ENCODE data around the gene SF3B2.

SF3B2 gene

DNA sequence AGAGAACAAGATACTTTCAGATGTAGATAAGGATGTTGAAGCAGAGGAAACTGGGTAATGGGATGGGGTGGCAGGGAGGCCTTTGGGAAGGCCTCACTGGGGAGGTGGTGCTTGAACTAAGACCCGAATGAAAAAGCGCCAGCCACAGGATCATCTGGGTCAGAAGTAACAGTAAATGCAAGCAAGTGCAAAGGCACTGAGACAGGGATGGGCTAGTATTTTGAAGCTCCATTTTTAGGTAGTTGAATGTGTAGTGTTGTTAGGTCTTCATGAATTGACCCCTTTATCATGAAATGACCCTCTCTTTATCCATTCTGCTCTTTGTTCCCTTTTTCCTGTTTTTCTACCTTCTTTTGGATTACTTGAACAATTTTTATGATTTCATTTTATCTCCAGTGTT, 11.7 kb downstream of the SF3B2 start:
- Histone ChIP-seq H3K27ac (no peak overlapping the region), H3K27me3 (no peaks in the 10 kb centered on the region), H3K36me3 (peaks cover 92 to 100% (median 99%) of the 10 kb centered on the region in 11 experiments), H3K9me3 (replicated peaks in 1 of 11) (no peaks in the 10 kb centered on the region), H3K9ac (no peak overlapping the region), H3K4me1 (peaks cover 26 to 40% (median 32%) of the 10 kb centered on the region in 10 experiments), H3K4me3 (no peak overlapping the region), H4K20me1 (peaks cover 28 to 94% (median 75%) of the 10 kb centered on the region in 11 experiments; a peak in 20 of 22 replicates), H3K4me2 (no peak overlapping the region)
- no peak for TF ChIP-seq Cebpa-rat (IDR thresholded peaks at IDR 0.05)

DNA sequence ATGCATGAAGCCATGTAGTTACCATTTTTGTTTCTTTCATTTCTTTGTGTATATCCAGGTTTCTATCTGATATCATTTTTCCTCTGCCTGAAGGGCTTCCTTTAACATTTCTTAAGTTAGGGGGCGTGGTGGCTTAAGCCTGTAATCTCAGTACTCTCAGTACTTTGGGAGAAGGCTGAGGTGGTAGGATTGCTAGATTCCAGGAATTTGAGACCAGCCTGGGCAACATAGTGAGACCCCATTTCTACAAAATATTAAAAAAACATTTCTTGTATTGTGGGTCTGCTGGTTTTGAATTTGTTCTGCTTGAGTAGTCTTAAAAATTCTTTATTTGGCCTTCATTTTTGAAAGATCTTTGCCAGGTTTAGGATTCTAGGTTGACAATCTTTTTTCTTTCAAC, 12.4 kb downstream of the SF3B2 start:
- TF ChIP-seq Cebpa-rat (IDR thresholded peaks at IDR 0.05), result no peak
- peaks cover 33 to 47% (median 39%) of the 10 kb centered on the region in 10 experiments for H3K4me1 ChIP-seq
- no peak overlapping the region for H3K4me3 ChIP-seq
- H4K20me1 ChIP-seq, result peaks cover 28 to 91% (median 68%) of the 10 kb centered on the region in 11 experiments; a peak in 20 of 22 replicates
- peaks cover 85 to 97% (median 95%) of the 10 kb centered on the region in 11 experiments for H3K36me3 ChIP-seq
- no peak overlapping the region for H3K27ac ChIP-seq
- no peak overlapping the region for H3K9ac ChIP-seq
- no peaks in the 10 kb centered on the region for H3K9me3 ChIP-seq (replicated peaks in 1 of 11)
- no peak overlapping the region for H3K4me2 ChIP-seq
- no peaks in the 10 kb centered on the region for H3K27me3 ChIP-seq

DNA sequence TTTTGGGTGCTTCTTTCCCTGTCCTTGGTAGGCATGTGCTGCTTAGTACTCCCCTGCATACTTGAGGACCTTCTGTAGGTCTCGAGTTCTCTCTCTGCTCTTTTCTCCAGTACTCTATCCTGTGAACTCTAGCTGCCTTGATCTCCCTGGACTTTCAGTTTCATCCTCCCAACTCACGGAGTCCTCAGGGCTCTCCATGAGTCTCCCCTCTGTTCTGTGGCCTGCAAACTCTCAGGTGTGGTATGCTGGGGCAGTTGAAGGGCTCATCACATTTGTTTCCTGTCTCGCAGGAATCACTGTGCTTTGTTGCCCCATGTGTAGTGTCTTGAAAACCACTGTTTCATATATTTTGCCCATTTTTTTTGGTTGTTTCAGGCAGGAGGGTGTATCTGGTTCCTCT, 14.6 kb downstream of the SF3B2 start:
- Histone ChIP-seq H3K9ac (peak overlapping the region in 9 of 11 experiments; percentile 6 to 74 (median 42); a peak in 13 of 22 replicates), H3K27me3 (no peaks in the 10 kb centered on the region), H3K36me3 (peaks cover 63 to 75% (median 73%) of the 10 kb centered on the region in 11 experiments), H3K4me2 (peak overlapping the region in 6 of 11 experiments; percentile 7 to 96 (median 64); a peak in 9 of 22 replicates), H3K27ac (peak overlapping the region in 7 of 11 experiments; percentile 8 to 66 (median 36); a peak in 8 of 22 replicates), H3K4me3 (peak overlapping the region in 2 of 10 experiments; percentile 31 to 36; a peak in 3 of 20 replicates), H4K20me1 (peaks cover 28 to 78% (median 56%) of the 10 kb centered on the region in 11 experiments; a peak in 20 of 22 replicates), H3K4me1 (peaks cover 41 to 54% (median 47%) of the 10 kb centered on the region in 10 experiments), H3K9me3 (replicated peaks in 1 of 11) (no peaks in the 10 kb centered on the region)
- TF ChIP-seq Cebpa-rat (IDR thresholded peaks at IDR 0.05), result no peak

DNA sequence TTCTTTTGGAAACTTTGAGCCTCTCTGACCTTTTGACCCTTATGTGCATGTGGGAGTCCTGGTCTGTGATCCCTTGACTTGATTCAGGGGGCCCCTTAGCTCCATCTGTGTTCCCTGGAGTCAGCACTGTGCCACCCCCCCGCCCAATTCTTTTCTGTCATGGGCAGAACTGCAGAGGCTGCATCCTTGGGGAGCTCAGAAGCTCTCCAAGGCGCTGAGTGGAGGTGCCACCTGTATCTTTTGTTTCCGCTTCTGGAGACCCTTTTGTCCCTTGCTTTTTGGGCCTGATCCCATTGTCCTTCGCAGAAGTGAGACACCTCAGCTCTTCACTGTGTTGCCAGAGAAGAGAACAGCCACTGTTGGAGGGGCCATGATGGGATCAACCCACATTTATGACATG, 15.5 kb downstream of the SF3B2 start:
- H3K4me1 ChIP-seq, result peaks cover 49 to 63% (median 56%) of the 10 kb centered on the region in 10 experiments
- TF ChIP-seq Cebpa-rat (IDR thresholded peaks at IDR 0.05), result no peak
- H3K9ac ChIP-seq, result peak overlapping the region in 3 of 11 experiments; percentile 16 to 74 (median 49); a peak in 2 of 22 replicates

DNA sequence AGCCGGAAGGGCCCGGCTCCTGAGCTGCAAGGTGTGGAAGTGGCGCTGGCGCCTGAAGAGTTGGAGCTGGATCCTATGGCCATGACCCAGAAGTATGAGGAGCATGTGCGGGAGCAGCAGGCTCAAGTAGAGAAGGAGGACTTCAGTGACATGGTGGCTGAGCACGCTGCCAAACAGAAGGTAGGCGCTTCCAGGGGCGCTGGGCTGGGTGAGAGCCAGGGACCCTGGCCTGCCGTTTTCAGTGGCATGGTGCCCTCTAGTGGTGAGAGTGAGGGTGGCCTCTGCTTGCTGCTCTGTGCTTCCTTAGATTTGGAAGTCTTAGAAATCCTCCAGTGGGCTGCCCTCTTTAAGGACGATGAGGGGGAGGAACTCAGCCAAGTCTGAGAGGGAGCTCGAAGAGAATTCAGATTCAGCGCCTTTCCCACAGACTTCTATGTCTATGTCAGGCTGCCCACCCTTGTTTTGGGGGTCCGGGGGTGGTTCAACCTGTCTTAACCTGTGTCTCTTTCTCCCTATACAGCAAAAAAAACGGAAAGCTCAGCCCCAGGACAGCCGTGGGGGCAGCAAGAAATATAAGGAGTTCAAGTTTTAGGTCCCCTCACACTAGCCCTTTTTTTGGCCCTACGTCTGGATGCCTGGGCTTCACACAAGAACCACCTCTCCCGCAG, 16.1 kb downstream of the SF3B2 start:
- H3K9me3 ChIP-seq (replicated peaks in 1 of 11), result no peaks in the 10 kb centered on the region
- H3K4me1 ChIP-seq, result peaks cover 53 to 69% (median 61%) of the 10 kb centered on the region in 10 experiments
- TF ChIP-seq Cebpa-rat (IDR thresholded peaks at IDR 0.05), result no peak
- no peaks in the 10 kb centered on the region for H3K27me3 ChIP-seq
- H3K27ac ChIP-seq, result peak overlapping the region; percentile 82 to 96 (median 92)
- peak overlapping the region in 7 of 10 experiments; percentile 83 to 95 (median 90); a peak in 6 of 20 replicates for H3K4me3 ChIP-seq
- H4K20me1 ChIP-seq, result peaks cover 30 to 84% (median 57%) of the 10 kb centered on the region in 11 experiments; a peak in 19 of 22 replicates
- peaks cover 53 to 69% (median 63%) of the 10 kb centered on the region in 11 experiments for H3K36me3 ChIP-seq
- peak overlapping the region; percentile 88 to 98 (median 94) for H3K4me2 ChIP-seq
- peak overlapping the region; percentile 79 to 94 (median 89); a peak in 21 of 22 replicates for H3K9ac ChIP-seq

More for the DNA sequence above, 15.5 kb downstream of the SF3B2 start:
- Histone ChIP-seq H3K9me3 (replicated peaks in 1 of 11) (no peaks in the 10 kb centered on the region), H3K27me3 (no peaks in the 10 kb centered on the region), H3K4me3 (no peak overlapping the region), H3K4me2 (peak overlapping the region; percentile 29 to 98 (median 94); a peak in 20 of 22 replicates), H3K27ac (peak overlapping the region in 3 of 11 experiments; percentile 57 to 95 (median 91); a peak in 3 of 22 replicates), H3K36me3 (peaks cover 56 to 69% (median 66%) of the 10 kb centered on the region in 11 experiments), H4K20me1 (peaks cover 30 to 84% (median 59%) of the 10 kb centered on the region in 11 experiments; a peak in 20 of 22 replicates)

- TF ChIP-seq Cebpa-rat (IDR thresholded peaks at IDR 0.05), result no peak
- peaks cover 52 to 69% (median 59%) of the 10 kb centered on the region in 11 experiments for H3K36me3 ChIP-seq
- H3K9me3 ChIP-seq (replicated peaks in 1 of 11), result no peaks in the 10 kb centered on the region
- H3K4me1 ChIP-seq, result peaks cover 53 to 64% (median 61%) of the 10 kb centered on the region in 10 experiments
- peak overlapping the region; percentile 79 to 94 (median 89) for H3K9ac ChIP-seq
- H3K4me2 ChIP-seq, result peak overlapping the region; percentile 88 to 98 (median 94)
- peaks cover 22 to 83% (median 53%) of the 10 kb centered on the region in 11 experiments; a peak in 19 of 22 replicates for H4K20me1 ChIP-seq
- H3K27me3 ChIP-seq, result no peaks in the 10 kb centered on the region
- peak overlapping the region; percentile 82 to 96 (median 92) for H3K27ac ChIP-seq
- peak overlapping the region; percentile 78 to 95 (median 91) for H3K4me3 ChIP-seq
Observed at GRCh38 chr11:66068923-66069714, 17.0 kb downstream of the SF3B2 start.

DNA sequence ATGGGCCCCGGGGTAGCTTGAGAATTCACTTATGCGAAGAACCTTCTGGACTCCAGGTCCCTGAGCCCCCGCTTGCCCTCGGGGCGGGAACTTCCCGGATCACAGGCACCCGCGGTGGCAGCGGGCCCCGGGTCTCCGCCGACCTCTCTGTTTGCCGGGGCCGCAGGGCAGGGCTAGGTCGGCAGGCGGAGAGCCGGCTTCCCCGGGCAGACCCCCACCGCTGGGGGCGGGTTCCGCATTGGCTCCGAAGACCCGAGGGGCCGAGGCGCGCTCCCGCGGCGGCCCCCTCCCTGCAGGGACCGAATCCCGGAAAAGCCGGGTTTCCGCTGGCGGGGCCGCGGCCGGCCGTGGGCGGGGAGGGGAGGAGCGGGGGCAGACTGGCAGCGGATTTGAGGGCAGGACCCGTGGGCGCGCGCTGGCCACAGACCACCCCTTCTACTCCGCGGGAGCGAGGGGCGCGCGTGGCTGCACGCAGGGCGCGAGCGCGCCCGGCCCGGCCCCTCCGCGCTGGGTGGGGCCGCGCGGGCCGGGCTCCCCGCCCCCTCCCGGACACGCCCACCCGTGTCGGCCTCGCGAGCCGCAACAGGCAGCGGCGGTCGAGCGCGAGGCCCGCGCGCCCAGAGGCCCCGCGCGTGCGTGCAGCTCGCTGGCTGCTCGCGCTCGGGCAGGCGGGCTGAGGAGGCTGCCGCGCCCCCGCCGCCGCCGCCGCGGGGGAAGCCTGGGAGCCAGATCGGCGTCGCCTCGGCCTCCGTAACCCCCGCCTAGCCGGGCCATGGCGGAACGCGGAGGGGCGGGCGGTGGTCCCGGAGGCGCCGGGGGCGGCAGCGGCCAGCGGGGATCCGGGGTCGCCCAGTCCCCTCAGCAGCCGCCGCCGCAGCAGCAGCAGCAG, 17.8 kb downstream of the SF3B2 start, which contains the start of gene PACS1:
TSS of gene PACS1 (plus strand) at position 558 of the 889 bp plus-strand sequence. CDS start at position 773, 215 bp downstream.
- Histone ChIP-seq H3K9ac (peak within 1 kb of the TSS; percentile 79 to 94 (median 89)), H3K9me3 (replicated peaks in 1 of 11) (no peaks in the 10 kb centered on the region), H3K4me2 (peak within 1 kb of the TSS; percentile 88 to 98 (median 94)), H3K27ac (peak within 1 kb of the TSS; percentile 82 to 96 (median 92)), H3K27me3 (no peaks in the 10 kb centered on the region), H3K4me1 (peaks cover 53 to 64% (median 61%) of the 10 kb centered on the region in 10 experiments), H4K20me1 (peaks cover 22 to 77% (median 48%) of the 10 kb centered on the region in 11 experiments; a peak in 19 of 22 replicates), H3K4me3 (peak within 1 kb of the TSS; percentile 78 to 95 (median 91)), H3K36me3 (peaks cover 49 to 66% (median 57%) of the 10 kb centered on the region in 11 experiments)
- TF ChIP-seq Cebpa-rat (IDR thresholded peaks at IDR 0.05), result no peak

Measured in BLaER1 treated with 17β-estradiol and CSF1 and Interleukin-3, amounts not matched to agents 10 nM and 100 nM (cell line).